H1 (cell line): ENCODE data around the gene SURF2. TPM values are rescaled to one million over a fixed set of nuclear protein-coding genes. Genes with fewer than 3 reads are reported as not detected.

Experiments
- CTCF ChIA-PET: fragments of 300-600 bp; sonication (Branson Sonifier 250); formaldehyde crosslinking; loops from one replicate; lab custom pipeline; 2021; ENCODE audit not compliant: partially characterized antibody; lab: Charles Lee
- POLR2A ChIA-PET: fragments of 300-600 bp; sonication (Branson Sonifier 250); formaldehyde crosslinking; loops from one replicate; lab custom pipeline; 2021; ENCODE audit warnings: inconsistent platforms; ENCODE audit not compliant: partially characterized antibody; lab: Charles Lee
- DNase-seq, 2 experiments: peaks; one replicate each; pipeline versions ENCODE4 v3.0.0 to v3.0.0-alpha.2; 2010 to 2022; ENCODE audit warnings: low spot score in 2 of 2, low read depth in 1 of 2, mixed read lengths in 1 of 2
- FAIRE-seq: peaks from 2 replicates; lab custom pipeline; 2011; peaks lifted over from hg19 to GRCh38; lab: Jason Lieb, UNC
- H2AFZ ChIP-seq: 2 replicates; pipeline ENCODE4 v1.8.1; 2012; ENCODE audit warnings: low read length, inconsistent platforms
- H2AK5ac ChIP-seq: 2 replicates; pipeline ENCODE4 v1.6.1; 2013; ENCODE audit warnings: low read depth, low read length
- H2BK120ac ChIP-seq: replicated peaks from 2 replicates; pipeline ENCODE3; 2013; ENCODE audit warnings: low read depth, low read length, inconsistent platforms
- H2BK12ac ChIP-seq: 2 replicates; pipeline ENCODE4 v1.6.1; 2013; ENCODE audit warnings: low read depth, low read length
- H2BK15ac ChIP-seq: 2 replicates; pipeline ENCODE4 v1.6.1; 2013; ENCODE audit warnings: low read length
- H2BK20ac ChIP-seq: 2 replicates; pipeline ENCODE4 v1.6.1; 2013; ENCODE audit warnings: low read length
- H2BK5ac ChIP-seq: 2 replicates; pipeline ENCODE4 v1.6.1; 2013; ENCODE audit warnings: low read depth, low read length
- H3K14ac ChIP-seq: 2 replicates; pipeline ENCODE4 v1.6.1; 2013; ENCODE audit warnings: inconsistent platforms; ENCODE audit not compliant: insufficient read length
- H3K18ac ChIP-seq: 2 replicates; pipeline ENCODE4 v1.6.1; 2013; ENCODE audit warnings: low read length; ENCODE audit errors: extremely low read depth
- H3K23ac ChIP-seq: 2 replicates; pipeline ENCODE4 v1.6.1; 2013; ENCODE audit warnings: inconsistent platforms; ENCODE audit not compliant: insufficient read length
- H3K23me2 ChIP-seq: 2 replicates; pipeline ENCODE4 v1.6.1; 2013; ENCODE audit warnings: low read depth, low read length
- H3K27ac ChIP-seq: 2 replicates; pipeline ENCODE4 v1.6.1; 2011; ENCODE audit warnings: low read depth, low read length, inconsistent platforms
- H3K27me3 ChIP-seq, 4 experiments: replicated peaks in 1 of 4; 1 replicate in 1 of 4; 2 replicates in 3 of 4; pipeline versions ENCODE4 v1.6.1 to v1.8.1; 2011 to 2013; ENCODE audit warnings: low read length in 3 of 4, mild to moderate bottlenecking in 3 of 4, inconsistent platforms in 2 of 4, mixed read lengths in 2 of 4, moderate library complexity in 1 of 4; ENCODE audit not compliant: control insufficient read depth in 3 of 4, insufficient read depth in 3 of 4; ENCODE audit errors: extremely low read depth in 1 of 4
- H3K36me3 ChIP-seq, 4 experiments: 2 replicates each; pipeline versions ENCODE4 v1.6.1 to v1.8.1; 2011 to 2013; ENCODE audit warnings: mild to moderate bottlenecking in 4 of 4, low read length in 3 of 4, moderate library complexity in 2 of 4, control low read depth in 1 of 4, inconsistent platforms in 1 of 4; ENCODE audit not compliant: insufficient read depth in 4 of 4, control insufficient read depth in 2 of 4
- H3K4ac ChIP-seq: replicated peaks from 2 replicates; pipeline ENCODE3; 2013; ENCODE audit warnings: low read length, low read depth, mixed read lengths, inconsistent platforms; ENCODE audit not compliant: insufficient read length
- H3K4me1 ChIP-seq, 4 experiments: replicated peaks in 1 of 4; 1 replicate in 1 of 4; 2 replicates in 3 of 4; pipeline versions ENCODE4 v1.6.1 to v1.8.1; 2011 to 2013; ENCODE audit warnings: low read length in 3 of 4, inconsistent platforms in 2 of 4, mixed read lengths in 1 of 4; ENCODE audit not compliant: insufficient read depth in 4 of 4, control insufficient read depth in 3 of 4
- H3K4me2 ChIP-seq, 2 experiments: 2 replicates each; pipeline versions ENCODE4 v1.6.1 to v1.8.1; 2011 to 2013; ENCODE audit warnings: low read depth in 2 of 2, low read length in 2 of 2, control low read depth in 1 of 2, inconsistent platforms in 1 of 2, mild to moderate bottlenecking in 1 of 2; ENCODE audit not compliant: insufficient read depth in 1 of 2
- H3K4me3 ChIP-seq, 4 experiments: fragments of 200-600, 300-600 bp in 1 of 4; sonication (generic), shearing (Covaris generic), sonication (Bioruptor Twin) in 1 of 4; 2 replicates each; pipeline versions ENCODE4 v1.5.1 to v1.8.1; 2011 to 2016; ENCODE audit warnings: low read length in 4 of 4, low read depth in 3 of 4, control low read depth in 2 of 4, inconsistent platforms in 2 of 4, mild to moderate bottlenecking in 2 of 4, mixed read lengths in 1 of 4, moderate library complexity in 1 of 4; ENCODE audit not compliant: insufficient read depth in 2 of 4; ENCODE audit errors: extremely low read depth in 1 of 4
- H3K56ac ChIP-seq: replicated peaks from 2 replicates; pipeline ENCODE3; 2013; ENCODE audit warnings: low read depth, mild to moderate bottlenecking, mixed read lengths, low read length, inconsistent platforms; ENCODE audit not compliant: insufficient read length
- H3K79me1 ChIP-seq: 2 replicates; pipeline ENCODE4 v1.6.1; 2013; ENCODE audit warnings: low read depth, low read length, control low read depth
- H3K79me2 ChIP-seq, 2 experiments: 2 replicates each; pipeline versions ENCODE4 v1.6.1 to v1.8.1; 2012 to 2013; ENCODE audit warnings: low read length in 2 of 2, mild to moderate bottlenecking in 2 of 2, inconsistent platforms in 1 of 2; ENCODE audit not compliant: insufficient read depth in 2 of 2, control insufficient read depth in 1 of 2
- H3K9ac ChIP-seq, 4 experiments: replicated peaks in 1 of 4; 1 replicate in 1 of 4; 2 replicates in 3 of 4; pipeline versions ENCODE4 v1.6.1 to v1.8.1; 2011 to 2013; ENCODE audit warnings: low read depth in 3 of 4, low read length in 3 of 4, control low read depth in 2 of 4, mild to moderate bottlenecking in 2 of 4, moderate library complexity in 2 of 4, inconsistent platforms in 1 of 4; ENCODE audit errors: extremely low read depth in 1 of 4
- H3K9me3 ChIP-seq, 2 experiments: 2 replicates each; pipeline versions ENCODE4 v1.6.1 to v1.8.1; 2012 to 2013; ENCODE audit warnings: mild to moderate bottlenecking in 2 of 2, moderate library complexity in 2 of 2, control low read depth in 1 of 2, inconsistent platforms in 1 of 2, low read depth in 1 of 2, low read length in 1 of 2, mixed read lengths in 1 of 2; ENCODE audit not compliant: insufficient read depth in 2 of 2
- H4K20me1 ChIP-seq, 2 experiments: replicated peaks in 1 of 2; 2 replicates each; pipeline versions ENCODE3 to v1.8.1; 2011 to 2013; ENCODE audit warnings: inconsistent platforms in 2 of 2, low read length in 2 of 2, mild to moderate bottlenecking in 1 of 2; ENCODE audit not compliant: insufficient read depth in 2 of 2, control insufficient read depth in 1 of 2
- H4K5ac ChIP-seq: 2 replicates; pipeline ENCODE4 v1.6.1; 2013; ENCODE audit warnings: low read length, low read depth, mixed read lengths, inconsistent platforms; ENCODE audit not compliant: insufficient read length
- H4K8ac ChIP-seq: 2 replicates; pipeline ENCODE4 v1.8.0; 2013; ENCODE audit warnings: mild to moderate bottlenecking, moderate library complexity, low read length, inconsistent platforms; ENCODE audit not compliant: insufficient read depth; ENCODE audit errors: extremely low read depth
- H4K91ac ChIP-seq: replicated peaks from 2 replicates; pipeline ENCODE3; 2013; ENCODE audit warnings: low read length, mixed read lengths, inconsistent platforms; ENCODE audit not compliant: insufficient read length
- CTBP2 ChIP-seq: IDR thresholded peaks from 2 replicates; pipeline ENCODE4 v1.7.0; 2011; ENCODE audit warnings: borderline replicate concordance, mild to moderate bottlenecking, moderate library complexity, mixed read lengths, low read length; ENCODE audit not compliant: insufficient read depth, insufficient read length
- HDAC6 ChIP-seq: IDR thresholded peaks from one replicate; pipeline ENCODE4 v1.7.1; 2012; ENCODE audit warnings: low read depth, mild to moderate bottlenecking, inconsistent platforms, low read length, moderate library complexity
- KDM5A ChIP-seq: fragments of 200-600 bp; IDR thresholded peaks from 2 replicates; pipeline ENCODE4 v1.7.1; 2012; ENCODE audit warnings: mild to moderate bottlenecking, low read length, inconsistent platforms, mixed read lengths
- POLR2AphosphoS5 ChIP-seq: IDR thresholded peaks from 2 replicates; pipeline ENCODE4 v1.6.1; 2011; ENCODE audit warnings: low read depth, low read length
- SAP30 ChIP-seq: fragments of 300-600 bp; sonication (generic); IDR thresholded peaks from 2 replicates; pipeline ENCODE4 v1.7.1; 2012; ENCODE audit warnings: low read length, moderate library complexity, mild to moderate bottlenecking, inconsistent platforms; ENCODE audit not compliant: insufficient read depth, insufficient replicate concordance
- TAF1 ChIP-seq: IDR thresholded peaks from 2 replicates; pipeline ENCODE4 v1.6.1; 2011; ENCODE audit warnings: mild to moderate bottlenecking, low read depth, low read length
- TBP ChIP-seq: IDR thresholded peaks from 2 replicates; pipeline ENCODE4 v1.6.1; 2011; ENCODE audit warnings: low read depth, low read length, improper control_type of control experiment
- TEAD4 ChIP-seq: IDR thresholded peaks from 2 replicates; pipeline ENCODE4 v1.6.1; 2012; ENCODE audit warnings: low read depth, low read length, inconsistent platforms, mixed read lengths
- WGBS, 2 experiments: shearing (Covaris generic) in 1 of 2; methylation state at CpG; one replicate each; pipeline versions ENCODE4 v1.1.6 to v1.1.7; 2013 to 2015; ENCODE audit warnings: low lambda C conversion rate in 2 of 2, mixed read lengths in 2 of 2, inconsistent platforms in 1 of 2, low coverage in 1 of 2, missing lambda C conversion rate in 1 of 2; ENCODE audit not compliant: insufficient replicate concordance in 2 of 2, insufficient coverage in 1 of 2, insufficient read length in 1 of 2; ENCODE audit errors: extremely low coverage in 1 of 2, missing lambda C conversion rate in 1 of 2; 5-methylcytosine and 5-hydroxymethylcytosine counted together
- polyA plus RNA-seq, 7 experiments: library from polyadenylated mRNA; depleted of rRNA in 3 of 7; stranded (reverse) in 5 of 7; unstranded in 2 of 7; fragments of >200 nt in 5 of 7; fragments of 200-250 nt in 2 of 7; gene quantifications; 1 replicate in 5 of 7; 2 replicates in 1 of 7; 4 replicates in 1 of 7; pipeline versions ENCODE4 v1.2.1 to v1.2.3, GENCODE V29; 2011 to 2013; ENCODE audit warnings: missing spikeins in 2 of 7, mixed read lengths in 2 of 7
- total RNA-seq: library from RNA; stranded (reverse); fragmentation: NEBNext Ultra II Directional; extraction: Animal tissue kit (Norgen Biotek cat#: 25700); gene quantifications from 2 replicates; pipeline ENCODE4 v1.2.1, GENCODE V29; 2021
- TF ChIP-seq, protein P1 (sequence below), 3 experiments: IDR thresholded peaks; 1 replicate in 2 of 3; 2 replicates in 1 of 3; pipeline versions ENCODE4 v1.5.1 to v1.6.1; 2011; ENCODE audit warnings: low read length in 3 of 3, mild to moderate bottlenecking in 3 of 3, inconsistent platforms in 2 of 3, low read depth in 1 of 3, moderate library complexity in 1 of 3; ENCODE audit not compliant: insufficient read depth in 1 of 3; ENCODE audit errors: control extremely low read depth in 1 of 3
- TF ChIP-seq, protein P2 (sequence below): IDR thresholded peaks from 2 replicates; pipeline ENCODE4 v1.6.1; 2011; ENCODE audit warnings: low read length, improper control_type of control experiment

SURF2 gene
- total and polyA plus RNA-seq, 2 of the 8 experiments (the other 6 are each of a cell fraction or from before 2014, with no cell fraction given) = 36.6 to 37.7 TPM

DNA sequence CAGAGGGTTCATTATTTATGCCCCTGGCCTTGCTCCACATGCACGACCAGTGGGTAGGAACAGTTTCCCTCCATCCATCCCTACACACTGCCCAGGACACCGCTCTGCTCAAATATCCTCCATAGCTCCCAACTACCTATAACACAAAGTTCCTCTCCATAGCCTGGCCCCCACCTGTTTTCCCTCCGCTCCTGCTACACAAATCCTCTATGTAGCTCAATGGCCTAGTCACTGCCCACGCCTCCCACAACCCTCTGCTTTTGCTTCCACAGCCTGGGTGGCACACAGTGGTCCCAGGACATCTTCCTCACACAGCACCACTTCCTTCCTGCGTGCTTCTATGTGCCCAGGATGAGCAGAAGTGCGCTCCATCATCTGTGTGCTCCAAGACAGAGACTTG is 41.0 kb downstream of the SURF2 start:
- Histone ChIP-seq H2BK15ac (no peak overlapping the region), H4K8ac (no peak overlapping the region), H2AFZ (no peak overlapping the region), H2BK5ac (no peak overlapping the region), H3K4me1 (no peaks in the 10 kb centered on the region), H3K9ac (no peak overlapping the region), H3K27me3 (no peaks in the 10 kb centered on the region; a peak in 3 of 7 replicates), H3K79me1 (no peaks in the 10 kb centered on the region), H3K27ac (no peak overlapping the region), H3K18ac (no peak overlapping the region), H3K4me3 (no peak overlapping the region), H3K79me2 (no peaks in the 10 kb centered on the region), H2BK12ac (0 out of 2 replicates have a peak overlapping the region, but pooled peaks have one; percentile 1), H3K23me2 (peaks cover 12% of the 10 kb centered on the region; the same call in 1 of the 2 replicates), H4K5ac (no peak overlapping the region), H3K36me3 (no peaks in the 10 kb centered on the region), H2BK120ac (no peak overlapping the region), H3K4ac (no peak overlapping the region), H3K4me2 (no peak overlapping the region; a peak in 1 of 4 replicates), H3K14ac (no peak overlapping the region), H3K9me3 (no peaks in the 10 kb centered on the region), H4K91ac (no peak overlapping the region), H3K23ac (no peak overlapping the region), H4K20me1 (peaks cover 0 to 7% of the 10 kb centered on the region in 2 experiments), H2BK20ac (no peak overlapping the region), H2AK5ac (no peak overlapping the region), H3K56ac (no peak overlapping the region)
- no peak for DNase-seq
- ChIA-PET POLR2A (interaction anchor here (1.1 to 2.5 kb wide), 6 partner anchors 8 to 205 kb away, joined by 3 to 13 read pairs (median 6); partner anchors contain the start of genes REXO4 and SURF1), CTCF (interaction anchor here (0.7 to 5.7 kb wide), 18 partner anchors 9 to 179 kb away, joined by 3 to 52 read pairs (median 5); partner anchors contain the start of genes ADAMTS13 and STKLD1)
- 88% methylated on average over 6 of the region's 6 CpGs; no CpG with 5 or more reads in 1 of the 2 experiments for WGBS, 2 experiments
- no peak for FAIRE-seq
- TF ChIP-seq KDM5A = no peak
- TF ChIP-seq, protein P1, sequence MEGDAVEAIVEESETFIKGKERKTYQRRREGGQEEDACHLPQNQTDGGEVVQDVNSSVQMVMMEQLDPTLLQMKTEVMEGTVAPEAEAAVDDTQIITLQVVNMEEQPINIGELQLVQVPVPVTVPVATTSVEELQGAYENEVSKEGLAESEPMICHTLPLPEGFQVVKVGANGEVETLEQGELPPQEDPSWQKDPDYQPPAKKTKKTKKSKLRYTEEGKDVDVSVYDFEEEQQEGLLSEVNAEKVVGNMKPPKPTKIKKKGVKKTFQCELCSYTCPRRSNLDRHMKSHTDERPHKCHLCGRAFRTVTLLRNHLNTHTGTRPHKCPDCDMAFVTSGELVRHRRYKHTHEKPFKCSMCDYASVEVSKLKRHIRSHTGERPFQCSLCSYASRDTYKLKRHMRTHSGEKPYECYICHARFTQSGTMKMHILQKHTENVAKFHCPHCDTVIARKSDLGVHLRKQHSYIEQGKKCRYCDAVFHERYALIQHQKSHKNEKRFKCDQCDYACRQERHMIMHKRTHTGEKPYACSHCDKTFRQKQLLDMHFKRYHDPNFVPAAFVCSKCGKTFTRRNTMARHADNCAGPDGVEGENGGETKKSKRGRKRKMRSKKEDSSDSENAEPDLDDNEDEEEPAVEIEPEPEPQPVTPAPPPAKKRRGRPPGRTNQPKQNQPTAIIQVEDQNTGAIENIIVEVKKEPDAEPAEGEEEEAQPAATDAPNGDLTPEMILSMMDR (IDR thresholded peaks at IDR 0.05; ENCODE audit: control extremely low read depth in 1 of 3, insufficient read depth in 1 of 3, low read depth in 1 of 3, low read length in 3 of 3) = no peak
- TF ChIP-seq POLR2AphosphoS5 = no peak
- no peak for TF ChIP-seq TAF1
- TF ChIP-seq, protein P2, sequence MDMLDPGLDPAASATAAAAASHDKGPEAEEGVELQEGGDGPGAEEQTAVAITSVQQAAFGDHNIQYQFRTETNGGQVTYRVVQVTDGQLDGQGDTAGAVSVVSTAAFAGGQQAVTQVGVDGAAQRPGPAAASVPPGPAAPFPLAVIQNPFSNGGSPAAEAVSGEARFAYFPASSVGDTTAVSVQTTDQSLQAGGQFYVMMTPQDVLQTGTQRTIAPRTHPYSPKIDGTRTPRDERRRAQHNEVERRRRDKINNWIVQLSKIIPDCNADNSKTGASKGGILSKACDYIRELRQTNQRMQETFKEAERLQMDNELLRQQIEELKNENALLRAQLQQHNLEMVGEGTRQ = no peak
- TF ChIP-seq TBP = no peak
- TF ChIP-seq TEAD4 = no peak
- no peak for TF ChIP-seq HDAC6
- no peak for TF ChIP-seq CTBP2
- no peak for TF ChIP-seq SAP30
